HG02885 (cell line): ENCODE measurements around the gene COL6A1.
"Not testable (repeated sequence)": the region's sequence is repeated elsewhere in the genome, so short reads cannot be mapped to it uniquely, and the experiment has no call there.

Experiments
- ATAC-seq: cut with Tn5 transposase; IDR thresholded peaks from one replicate; pipeline ENCODE4 v1.9.1; 2021; ENCODE audit warnings: mild to moderate bottlenecking; ENCODE audit not compliant: unreplicated experiment, poor library complexity

Gene COL6A1

DNA sequence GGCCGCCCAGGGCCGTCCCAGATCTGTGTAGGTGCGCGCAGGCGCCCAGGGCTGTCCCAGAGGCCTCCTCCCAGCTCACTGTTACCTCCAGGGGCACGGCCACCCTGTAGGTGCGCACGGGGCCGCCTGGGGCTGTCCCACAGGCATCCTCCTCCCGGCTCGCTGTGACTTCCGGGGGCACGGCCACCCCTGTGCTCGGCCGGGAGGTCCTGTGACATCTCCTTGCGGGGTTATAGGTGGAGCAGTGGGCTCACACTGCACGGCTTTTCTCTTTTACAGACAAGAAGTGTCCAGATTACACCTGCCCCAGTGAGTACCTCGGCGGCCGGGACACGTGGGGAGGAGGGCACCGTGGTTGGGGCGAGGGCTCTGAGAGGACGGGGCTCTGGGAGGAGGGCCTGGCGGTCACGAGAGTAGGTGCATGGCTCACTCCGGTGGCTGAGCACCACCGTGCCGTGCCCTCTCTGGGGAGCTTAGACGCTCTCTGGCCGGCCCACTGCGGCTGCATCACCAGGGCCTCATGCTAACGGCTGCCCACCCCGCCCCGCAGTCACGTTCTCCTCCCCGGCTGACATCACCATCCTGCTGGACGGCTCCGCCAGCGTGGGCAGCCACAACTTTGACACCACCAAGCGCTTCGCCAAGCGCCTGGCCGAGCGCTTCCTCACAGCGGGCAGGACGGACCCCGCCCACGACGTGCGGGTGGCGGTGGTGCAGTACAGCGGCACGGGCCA, 21.4 kb downstream of the COL6A1 start:
- ATAC-seq, result no peak

DNA sequence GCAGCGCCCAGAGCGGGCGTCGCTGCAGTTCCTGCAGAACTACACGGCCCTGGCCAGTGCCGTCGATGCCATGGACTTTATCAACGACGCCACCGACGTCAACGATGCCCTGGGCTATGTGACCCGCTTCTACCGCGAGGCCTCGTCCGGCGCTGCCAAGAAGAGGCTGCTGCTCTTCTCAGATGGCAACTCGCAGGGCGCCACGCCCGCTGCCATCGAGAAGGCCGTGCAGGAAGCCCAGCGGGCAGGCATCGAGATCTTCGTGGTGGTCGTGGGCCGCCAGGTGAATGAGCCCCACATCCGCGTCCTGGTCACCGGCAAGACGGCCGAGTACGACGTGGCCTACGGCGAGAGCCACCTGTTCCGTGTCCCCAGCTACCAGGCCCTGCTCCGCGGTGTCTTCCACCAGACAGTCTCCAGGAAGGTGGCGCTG, 22.0 kb downstream of the COL6A1 start:
- no peak for ATAC-seq

DNA sequence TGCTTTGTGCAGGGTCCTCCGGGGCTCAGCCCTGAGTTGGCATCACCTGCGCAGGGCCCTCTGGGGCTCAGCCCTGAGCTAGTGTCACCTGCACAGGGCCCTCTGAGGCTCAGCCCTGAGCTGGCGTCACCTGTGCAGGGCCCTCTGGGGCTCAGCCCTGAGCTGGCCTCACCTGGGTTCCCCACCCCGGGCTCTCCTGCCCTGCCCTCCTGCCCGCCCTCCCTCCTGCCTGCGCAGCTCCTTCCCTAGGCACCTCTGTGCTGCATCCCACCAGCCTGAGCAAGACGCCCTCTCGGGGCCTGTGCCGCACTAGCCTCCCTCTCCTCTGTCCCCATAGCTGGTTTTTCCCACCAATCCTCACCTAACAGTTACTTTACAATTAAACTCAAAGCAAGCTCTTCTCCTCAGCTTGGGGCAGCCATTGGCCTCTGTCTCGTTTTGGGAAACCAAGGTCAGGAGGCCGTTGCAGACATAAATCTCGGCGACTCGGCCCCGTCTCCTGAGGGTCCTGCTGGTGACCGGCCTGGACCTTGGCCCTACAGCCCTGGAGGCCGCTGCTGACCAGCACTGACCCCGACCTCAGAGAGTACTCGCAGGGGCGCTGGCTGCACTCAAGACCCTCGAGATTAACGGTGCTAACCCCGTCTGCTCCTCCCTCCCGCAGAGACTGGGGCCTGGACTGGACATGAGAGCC, 22.7 kb downstream of the COL6A1 start:
- ATAC-seq, result no peak

DNA sequence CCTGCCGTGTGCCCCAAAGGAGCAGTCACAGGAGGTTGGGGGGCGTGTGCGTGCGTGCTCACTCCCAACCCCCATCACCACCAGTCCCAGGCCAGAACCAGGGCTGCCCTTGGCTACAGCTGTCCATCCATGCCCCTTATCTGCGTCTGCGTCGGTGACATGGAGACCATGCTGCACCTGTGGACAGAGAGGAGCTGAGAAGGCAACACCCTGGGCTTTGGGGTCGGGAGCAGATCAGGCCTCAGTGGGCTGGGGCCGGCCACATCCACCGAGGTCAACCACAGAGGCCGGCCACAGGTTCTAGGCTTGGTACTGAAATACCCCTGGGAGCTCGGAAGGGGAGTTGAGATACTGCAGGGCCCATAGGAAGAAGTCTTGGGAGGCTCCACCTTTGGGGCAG, 23.5 kb downstream of the COL6A1 start:
- no peak for ATAC-seq

DNA sequence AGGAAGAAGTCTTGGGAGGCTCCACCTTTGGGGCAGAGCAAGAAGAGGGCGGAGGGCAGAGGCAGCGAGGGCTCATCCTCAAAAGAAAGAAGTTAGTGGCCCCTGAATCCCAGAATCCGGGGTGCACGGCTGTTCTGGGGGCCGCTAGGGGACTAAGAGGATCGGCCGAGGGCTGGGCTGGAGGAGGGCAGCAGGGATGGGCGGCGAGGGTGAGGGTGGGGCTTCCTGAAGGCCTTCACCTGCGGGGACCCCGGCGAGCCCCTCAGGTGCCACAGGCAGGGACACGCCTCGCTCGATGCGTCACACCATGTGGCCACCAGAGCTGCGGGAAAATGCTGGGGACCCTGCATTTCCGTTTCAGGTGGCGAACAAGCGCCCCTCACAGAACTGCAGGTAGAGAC, 23.9 kb downstream of the COL6A1 start:
- ATAC-seq, result no peak

DNA sequence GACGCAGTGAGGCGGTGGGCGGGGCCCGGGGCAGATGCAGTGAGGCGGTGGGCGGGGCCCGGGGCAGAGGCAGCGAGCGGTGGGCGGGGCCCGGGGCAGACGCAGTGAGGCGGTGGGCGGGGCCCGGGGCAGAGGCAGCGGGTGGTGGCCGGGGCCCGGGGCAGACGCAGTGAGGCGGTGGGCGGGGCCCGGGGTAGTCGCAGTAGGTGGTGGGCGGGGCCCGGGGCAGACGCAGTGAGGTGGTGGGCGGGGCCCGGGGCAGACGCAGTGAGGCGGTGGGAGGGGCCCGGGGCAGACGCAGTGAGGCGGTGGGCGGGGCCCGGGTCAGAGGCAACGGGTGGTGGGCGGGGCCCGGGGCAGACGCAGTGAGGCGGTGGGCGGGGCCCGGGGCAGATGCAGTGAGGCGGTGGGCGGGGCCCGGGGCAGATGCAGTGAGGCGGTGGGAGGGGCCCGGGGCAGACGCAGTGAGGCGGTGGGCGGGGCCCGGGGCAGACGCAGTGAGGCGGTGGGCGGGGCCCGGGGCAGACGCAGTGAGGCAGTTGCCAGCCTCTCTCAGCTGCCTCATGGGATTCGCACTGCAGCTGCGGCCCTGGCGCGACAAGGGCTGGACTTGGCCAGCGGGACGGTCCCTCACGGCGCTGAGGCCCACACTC, 24.4 kb downstream of the COL6A1 start:
- not testable (repeated sequence) for ATAC-seq

DNA sequence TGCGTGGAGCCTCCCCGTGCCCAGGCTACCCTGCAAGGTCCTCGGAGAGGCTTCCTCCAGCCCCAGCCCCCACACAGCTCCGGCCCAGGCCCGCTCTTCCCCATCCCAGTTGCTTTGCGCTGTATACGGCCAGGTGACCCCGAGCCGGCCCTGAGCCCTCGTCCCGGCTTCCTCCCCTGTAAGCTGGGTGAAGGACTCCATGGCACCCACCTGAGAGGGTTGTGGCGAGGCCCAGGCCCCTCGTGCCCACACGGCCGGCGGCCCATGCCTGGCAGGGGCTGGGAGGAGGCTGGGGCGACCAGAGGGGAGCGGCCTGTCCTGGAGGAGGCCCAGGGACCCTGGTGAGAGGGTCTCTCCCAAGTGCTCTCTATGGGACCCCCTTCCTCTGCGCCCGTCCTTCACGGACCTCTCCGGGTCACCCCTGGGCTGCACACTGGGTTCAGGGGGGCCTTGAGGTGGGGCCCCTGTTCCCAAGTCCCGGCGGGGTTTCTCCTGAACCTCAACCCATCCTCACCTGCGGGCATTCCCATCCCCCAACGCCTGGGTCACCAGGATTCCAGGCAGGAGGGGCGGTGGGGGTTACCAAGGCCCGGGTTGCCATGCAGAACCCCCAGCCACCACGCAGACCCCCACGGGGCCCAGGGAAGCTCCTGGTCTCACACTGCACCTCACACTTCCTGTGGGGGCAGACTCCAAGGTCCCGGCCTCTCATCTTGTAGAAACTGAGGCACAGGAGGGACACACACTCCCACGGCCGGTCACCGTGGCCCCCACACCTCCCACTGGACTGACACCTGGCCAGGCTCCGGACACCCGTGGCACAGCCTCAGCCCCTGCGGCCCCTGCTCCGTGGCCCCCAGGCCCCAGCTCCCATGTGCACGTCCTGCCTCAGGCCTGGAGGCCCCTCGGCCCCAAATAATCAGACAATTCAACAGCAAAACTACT, 25.2 kb downstream of the COL6A1 start:
- no peak for ATAC-seq

DNA sequence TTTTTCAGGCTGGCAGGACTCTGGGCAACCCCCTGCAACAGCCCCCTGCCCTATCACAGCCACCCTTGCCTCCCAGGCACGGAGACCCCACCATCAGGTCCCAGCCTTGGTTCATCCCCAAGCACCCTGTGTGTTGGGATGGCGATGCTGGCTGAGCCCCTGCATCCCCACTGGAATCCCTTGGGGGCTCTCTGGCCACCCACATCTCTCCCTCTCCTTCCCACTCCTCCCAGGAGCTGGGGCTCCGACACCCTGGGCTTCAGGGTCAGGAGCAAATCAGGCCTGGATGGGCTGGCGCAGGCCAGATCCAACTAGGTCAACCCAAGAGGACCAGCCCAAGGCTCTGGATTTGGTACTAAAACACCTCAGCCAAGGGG, 25.9 kb downstream of the COL6A1 start:
- ATAC-seq, result no peak

DNA sequence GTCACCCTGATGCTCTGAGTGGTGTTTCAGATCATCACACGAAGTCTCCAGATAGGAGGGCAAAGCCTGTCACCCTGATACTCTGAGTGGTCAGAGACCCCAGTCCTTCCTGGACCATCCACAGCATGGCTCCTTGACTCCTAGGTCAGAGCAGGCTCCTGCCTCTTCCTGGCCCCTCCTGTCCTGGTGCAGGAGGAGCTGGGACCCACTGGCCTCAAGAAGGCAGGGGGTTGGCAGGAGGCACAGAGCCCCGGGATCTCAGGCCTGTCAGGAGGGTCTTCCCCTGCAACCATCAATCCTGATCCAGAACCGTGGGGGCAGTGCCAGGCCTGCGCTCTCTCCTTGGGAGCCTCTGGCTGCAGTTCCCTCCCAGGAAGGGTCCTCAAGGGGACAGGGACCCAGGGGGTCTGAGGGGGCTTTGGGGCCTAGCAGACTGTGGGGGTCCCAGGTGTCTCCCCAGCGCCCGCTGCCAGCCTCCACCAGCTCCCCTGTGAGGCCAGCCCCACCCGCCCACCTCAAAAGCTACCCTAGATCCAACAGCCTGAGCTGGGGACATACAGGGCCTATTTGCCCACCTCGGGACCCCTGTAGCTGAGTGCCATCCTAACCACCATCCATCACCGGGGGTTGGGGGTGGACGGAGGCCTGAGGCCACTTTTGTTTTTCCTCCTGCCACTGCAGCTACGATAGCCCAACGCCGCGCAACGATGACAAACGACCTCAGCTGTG, 27.5 kb downstream of the COL6A1 start:
- ATAC-seq, result no peak

DNA sequence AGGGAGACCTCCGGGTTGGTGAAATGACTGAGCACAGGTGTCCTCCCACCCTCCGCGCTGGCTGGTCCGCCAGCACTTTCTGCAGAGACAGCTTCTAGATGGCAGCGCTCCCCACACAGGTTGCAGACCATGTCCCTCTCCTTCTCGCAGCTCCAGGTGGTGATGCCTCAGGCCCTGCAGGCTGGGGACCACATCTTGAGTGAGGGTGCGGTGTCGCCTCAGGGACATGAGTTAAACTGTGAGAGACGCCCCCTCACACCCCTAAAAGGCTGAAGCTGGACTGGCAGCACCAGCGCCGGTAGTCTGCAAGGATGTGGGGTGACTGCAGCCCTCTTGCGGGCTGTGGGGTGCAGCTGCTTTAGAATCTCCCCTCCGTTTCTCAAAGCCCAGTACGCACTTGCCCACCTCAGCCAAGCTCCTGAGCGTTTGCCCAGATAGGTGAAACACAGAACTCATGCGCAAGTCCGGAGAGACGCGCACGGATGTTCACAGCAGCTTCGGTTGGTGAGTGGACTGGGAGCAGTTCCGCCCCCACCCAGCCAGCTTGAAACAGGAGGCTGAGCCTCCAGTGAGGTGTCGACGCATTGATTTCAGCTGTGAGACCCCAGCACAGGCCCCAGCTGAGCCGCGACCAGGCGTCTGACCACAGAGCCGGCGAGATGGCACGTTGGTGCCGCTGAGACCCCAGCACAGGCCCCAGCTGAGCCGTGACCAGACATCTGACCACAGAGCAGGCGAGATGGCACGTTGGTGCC, 28.6 kb downstream of the COL6A1 start:
- ATAC-seq, result no peak

DNA sequence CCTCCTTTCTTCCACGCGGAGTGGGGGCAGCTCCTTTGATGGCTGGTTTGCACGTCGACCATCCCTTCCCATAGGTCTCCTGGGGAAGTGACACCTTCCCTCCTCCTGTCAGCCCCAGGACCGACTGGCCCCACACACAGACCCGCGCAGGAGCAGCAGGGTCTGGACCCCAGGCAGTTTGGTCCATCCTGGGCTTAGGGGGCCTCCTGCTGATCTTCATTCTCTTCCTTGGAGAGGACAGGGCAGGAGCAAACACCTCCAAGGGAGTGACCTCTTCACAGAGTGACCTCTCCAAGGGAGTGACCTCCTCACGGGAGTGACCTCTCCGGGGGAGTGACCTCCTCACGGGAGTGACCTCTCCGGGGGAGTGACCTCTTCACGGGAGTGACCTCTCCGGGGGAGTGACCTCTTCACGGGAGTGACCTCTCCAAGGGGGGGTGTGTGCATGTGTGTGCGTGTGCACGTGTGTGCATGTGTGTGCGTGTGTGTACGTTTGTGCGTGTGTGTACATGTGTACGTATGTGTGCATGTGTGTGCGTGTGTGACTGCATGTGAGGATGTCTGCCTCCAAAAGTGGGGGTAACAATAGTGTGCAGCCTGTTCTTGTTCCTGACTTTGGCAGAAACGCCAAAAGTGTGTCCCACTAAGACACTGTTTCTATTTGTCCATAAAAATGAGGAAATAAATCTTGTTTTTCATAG, 29.8 kb downstream of the COL6A1 start:
- ATAC-seq, result no peak

DNA sequence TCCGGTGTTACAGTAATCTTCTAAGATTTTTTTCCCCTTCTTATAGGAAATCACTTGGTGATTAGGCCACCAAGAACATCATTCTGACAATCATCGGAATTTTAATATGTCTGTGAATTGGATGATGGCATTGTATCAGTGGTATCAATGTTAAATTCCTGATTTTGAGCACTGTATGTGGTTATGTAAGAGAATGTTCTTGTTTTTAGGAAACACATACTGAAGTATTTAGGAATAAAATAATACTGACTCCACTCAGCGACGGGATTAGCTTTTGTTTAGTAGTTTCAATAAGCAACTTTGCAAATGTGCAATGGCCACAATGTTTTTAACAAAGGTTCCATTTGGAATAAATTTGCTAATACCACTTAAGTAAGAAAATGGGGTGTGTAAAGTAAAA, 30.6 kb downstream of the COL6A1 start:
- no peak for ATAC-seq

DNA sequence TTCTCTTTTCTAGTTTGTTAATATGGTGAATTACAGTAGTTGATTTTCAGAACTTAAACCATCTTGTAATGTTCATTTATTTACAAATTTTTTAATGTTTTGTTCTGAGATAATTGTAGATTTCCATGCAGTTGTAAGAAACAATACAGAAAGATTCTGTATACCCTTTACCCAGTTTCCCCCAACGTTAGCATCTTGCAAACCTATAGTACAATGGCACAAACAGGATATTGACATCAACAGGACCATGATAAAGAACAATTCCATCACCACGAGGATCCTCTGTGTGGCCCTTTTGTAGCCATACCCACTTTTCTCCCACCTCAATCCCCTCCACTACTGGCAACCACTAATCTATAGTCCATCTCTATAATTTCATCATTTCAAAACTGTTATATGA, 33.3 kb downstream of the COL6A1 start:
- no peak for ATAC-seq

DNA sequence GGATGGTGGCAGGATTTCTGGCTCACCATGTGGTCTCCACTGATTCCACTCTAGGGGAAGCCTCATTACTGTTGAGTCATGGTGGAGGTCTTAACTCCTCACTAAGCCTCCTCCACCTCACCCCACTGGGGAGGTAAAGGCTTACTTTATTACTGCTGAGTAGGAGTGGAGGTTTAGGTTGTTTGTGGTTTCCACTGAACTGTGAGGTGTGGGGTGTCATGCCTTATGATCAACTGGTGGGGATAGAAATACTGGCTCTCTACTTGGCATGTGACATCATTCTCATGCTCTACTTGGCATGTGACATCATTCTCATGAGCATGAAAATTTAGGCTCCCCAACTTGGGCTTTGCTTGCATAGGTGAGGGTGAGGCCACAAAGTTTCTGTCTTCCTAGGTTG, 35.6 kb downstream of the COL6A1 start:
- no peak for ATAC-seq

DNA sequence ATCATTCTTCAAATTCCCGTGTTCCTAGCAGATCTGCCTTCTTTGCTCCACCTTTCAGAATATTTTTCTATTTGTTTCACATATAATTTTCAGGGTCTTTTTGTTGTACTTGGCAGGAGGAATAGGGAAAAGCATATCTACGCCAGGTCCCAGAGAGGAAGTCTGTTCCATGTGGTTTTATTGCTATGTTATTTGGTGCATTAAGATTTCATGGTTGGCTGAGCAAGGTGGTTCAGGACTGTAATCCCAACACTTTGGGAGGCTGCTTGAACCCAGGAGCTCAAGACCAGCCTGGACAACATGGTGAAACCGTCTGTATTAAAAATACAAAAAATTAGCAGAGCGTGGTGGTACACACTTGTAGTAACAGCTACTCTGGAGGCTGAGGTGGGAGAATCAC, 36.1 kb downstream of the COL6A1 start:
- ATAC-seq, result no peak

DNA sequence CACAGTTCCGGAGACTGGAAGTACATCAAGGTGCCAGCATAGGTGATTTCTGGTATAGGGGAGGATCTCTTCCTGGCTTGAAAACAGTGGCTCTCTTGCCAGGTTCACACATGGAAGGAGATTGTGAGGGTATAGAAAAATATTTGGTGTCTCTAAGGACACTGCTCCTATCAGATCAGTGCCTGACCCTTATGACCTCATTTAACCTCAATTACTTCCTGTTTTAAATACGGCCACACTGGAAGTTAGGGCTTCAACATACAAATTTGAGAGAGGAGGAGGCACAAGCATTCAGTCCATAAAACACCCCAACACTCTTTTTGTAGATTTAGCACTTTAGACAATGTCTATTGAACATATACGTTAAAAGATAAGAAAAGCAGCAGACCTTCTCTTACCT, 37.0 kb downstream of the COL6A1 start:
- ATAC-seq, result no peak

DNA sequence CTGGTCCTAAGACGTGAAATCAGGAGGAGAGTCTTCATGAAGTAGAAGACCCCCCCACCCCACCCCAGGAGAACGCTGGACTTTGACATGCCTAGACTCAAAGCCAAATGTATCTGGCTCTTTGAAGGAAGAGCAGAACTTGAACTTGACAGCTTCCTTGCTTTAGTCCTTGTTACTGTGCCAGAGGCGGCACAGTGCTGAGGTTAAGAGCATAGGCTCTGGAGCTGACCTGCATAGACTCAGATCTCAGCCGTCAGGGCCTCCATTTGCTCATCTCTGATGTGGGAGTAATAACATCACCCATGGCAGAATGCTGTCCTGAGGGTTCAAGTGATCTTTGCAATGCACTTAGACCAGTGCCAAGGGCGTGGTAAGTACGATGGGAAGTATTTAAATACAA, 39.0 kb downstream of the COL6A1 start:
- no peak for ATAC-seq

DNA sequence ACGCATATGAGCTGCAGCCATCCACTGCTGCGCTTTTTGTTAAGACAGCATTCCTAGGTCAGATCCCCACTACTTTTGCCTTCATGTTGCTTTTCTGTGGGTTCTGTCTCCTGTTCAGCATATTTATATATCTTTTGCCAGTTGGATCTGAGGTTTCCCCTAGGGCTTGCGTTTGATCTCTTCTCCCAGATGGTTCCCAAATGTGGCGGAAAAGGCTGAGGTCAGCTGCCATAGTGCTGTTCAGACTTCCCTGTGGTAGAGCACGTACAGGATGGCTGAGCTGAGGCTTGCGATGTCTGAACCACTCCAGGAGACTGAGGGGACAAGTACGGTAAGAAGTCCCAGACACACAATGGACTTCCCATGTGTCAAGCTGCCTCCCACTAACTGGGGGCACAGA, 39.8 kb downstream of the COL6A1 start:
- no peak for ATAC-seq
